Activated naive CD4-positive, alpha-beta T cell treated with anti-CD3 and anti-CD28 coated beads for 36 hours (primary cell): ENCODE results near the gene TMEM231. TPM values are rescaled to one million over a fixed set of nuclear protein-coding genes. Genes with fewer than 3 reads are reported as not detected.
A peak's percentile ranks its signal among the peaks of the same experiment; 100 is the strongest.
"Not testable (repeated sequence)": the region's sequence is repeated elsewhere in the genome, so short reads cannot be mapped to it uniquely, and the experiment has no call there.

Experiments used
- CTCF ChIA-PET: fragments of 350-600 bp; sonication (Branson Sonifier 250); formaldehyde crosslinking; loops from one replicate; lab custom pipeline; 2021; ENCODE audit warnings: antibody characterized with exemption; lab: Charles Lee
- DNase-seq: peaks from one replicate; pipeline ENCODE4 v3.0.0-alpha.2; 2020
- H3K27ac Mint-ChIP-seq: one replicate; pipeline ENCODE4 v1.8.0; 2021; ENCODE audit warnings: mild to moderate bottlenecking, mixed read lengths
- H3K27me3 Mint-ChIP-seq: one replicate; pipeline ENCODE4 v1.8.0; 2021; ENCODE audit warnings: low read depth, mixed read lengths
- H3K36me3 Mint-ChIP-seq: one replicate; pipeline ENCODE4 v1.8.0; 2021; ENCODE audit warnings: low read depth, mixed read lengths
- H3K4me1 Mint-ChIP-seq: one replicate; pipeline ENCODE4 v1.8.0; 2021; ENCODE audit warnings: low read depth, mixed read lengths
- H3K4me3 Mint-ChIP-seq: one replicate; pipeline ENCODE4 v1.8.0; 2021; ENCODE audit warnings: mild to moderate bottlenecking, moderate library complexity, mixed read lengths
- H3K9me3 Mint-ChIP-seq: one replicate; pipeline ENCODE4 v1.8.0; 2021; ENCODE audit warnings: mixed read lengths
- intact Hi-C: fragments of 100-400 bp; cut with micrococcal nuclease; formaldehyde crosslinking; loops from one replicate; pipeline ENCODE4 v1.15.1; 2023
- total RNA-seq, 2 experiments: library from RNA; stranded (reverse); gene quantifications; one replicate each; pipeline ENCODE4 v1.2.3, GENCODE V29; 2021

Gene TMEM231
- total RNA-seq, 2 experiments from 2014 or later: 4.5 to 5.4 TPM

DNA sequence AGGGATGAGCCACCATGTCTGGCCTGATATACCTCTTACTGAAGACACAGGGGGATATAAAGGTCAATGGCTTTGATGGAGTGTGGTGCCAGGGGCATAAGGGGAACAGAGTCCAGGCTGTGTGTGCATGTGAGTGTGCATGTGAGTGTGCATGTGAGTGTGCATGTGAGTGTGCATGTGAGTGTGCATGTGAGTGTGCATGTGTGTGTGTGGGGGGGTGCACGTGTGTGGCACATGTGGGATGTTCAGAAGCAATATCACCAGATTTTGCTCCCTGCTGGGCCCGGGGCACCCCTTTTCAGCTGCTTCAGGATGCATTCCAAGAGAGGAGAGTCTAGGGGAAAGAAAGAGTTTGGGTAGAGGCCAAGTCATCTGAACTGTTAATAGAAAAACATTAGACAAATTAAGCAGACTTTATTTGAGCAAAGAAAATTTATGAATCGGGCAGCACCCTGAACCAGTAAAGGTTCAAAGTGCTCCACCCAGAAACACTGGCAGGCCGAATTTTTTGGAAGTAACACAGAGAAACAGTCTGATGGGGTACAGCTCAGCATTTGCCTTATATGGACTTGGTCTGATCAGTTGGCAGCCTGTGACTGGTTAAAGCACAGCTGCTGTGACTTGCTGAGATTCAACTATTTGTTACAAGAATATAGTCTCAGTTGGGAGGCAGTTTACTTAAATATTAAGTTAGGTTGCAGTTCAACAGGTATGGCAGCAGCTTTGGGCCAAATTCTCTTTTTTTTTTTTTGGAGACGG is 29.8 kb downstream of the TMEM231 start:
- Mint-ChIP-seq H3K4me3 (no peak overlapping the region), H3K27me3 (no peaks in the 10 kb centered on the region), H3K9me3 (no peaks in the 10 kb centered on the region), H3K36me3 (no peaks in the 10 kb centered on the region), H3K27ac (no peak overlapping the region), H3K4me1 (no peaks in the 10 kb centered on the region)
- intact Hi-C loops: no loop called here
- DNase-seq: no peak
- CTCF ChIA-PET: interaction anchor here (1.2 kb wide), 1 partner anchor 61 kb away, joined by 6 read pairs; no protein-coding TSS in a partner anchor

DNA sequence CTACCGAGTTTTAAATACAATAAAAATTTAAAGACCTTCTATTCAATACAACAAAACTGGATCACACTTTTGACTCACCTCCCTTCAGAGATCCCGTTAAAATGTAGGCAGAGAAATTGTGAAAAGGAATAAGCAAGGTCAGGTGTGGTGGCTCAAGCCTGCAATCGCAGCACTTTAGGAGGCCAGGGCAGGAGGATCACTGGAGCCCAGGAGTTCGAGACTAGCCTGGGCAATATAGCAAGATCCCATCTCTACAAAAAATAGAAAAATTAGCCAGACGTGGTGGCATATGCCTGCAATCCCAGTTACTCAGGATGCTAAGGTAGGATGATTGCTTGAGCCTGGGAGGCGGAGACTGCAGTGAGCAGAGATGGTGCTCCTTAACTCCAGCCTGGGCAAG is 36.9 kb downstream of the TMEM231 start:
- no peaks in the 10 kb centered on the region for H3K36me3 Mint-ChIP-seq
- CTCF ChIA-PET: interaction anchor here (0.6 to 2.9 kb wide), 6 partner anchors 13 to 136 kb away, joined by 3 to 13 read pairs (median 4); no protein-coding TSS in a partner anchor
- H3K27me3 Mint-ChIP-seq: no peaks in the 10 kb centered on the region
- DNase-seq: no peak
- no peaks in the 10 kb centered on the region for H3K9me3 Mint-ChIP-seq
- peaks cover 7% of the 10 kb centered on the region for H3K4me1 Mint-ChIP-seq
- H3K27ac Mint-ChIP-seq: no peak overlapping the region
- H3K4me3 Mint-ChIP-seq: no peak overlapping the region
- intact Hi-C loops: loop anchor here (5.0 kb wide), 1 partner anchor 117 kb away; no protein-coding TSS in a partner anchor

GRCh38 chr16:75516189-75516966 is 39.7 kb downstream of the TMEM231 start:
- H3K36me3 Mint-ChIP-seq, H3K9me3 Mint-ChIP-seq, H3K27ac Mint-ChIP-seq, H3K4me1 Mint-ChIP-seq, H3K27me3 Mint-ChIP-seq: not testable (repeated sequence)
- intact Hi-C loops: loop anchor here (2.0 to 5.0 kb wide), 3 partner anchors 114 to 1674 kb away; partner anchors contain the start of gene MON1B
- peak; percentile 11 for DNase-seq
- peak overlapping the region; percentile 68 for H3K4me3 Mint-ChIP-seq
- CTCF ChIA-PET: interaction anchor here (0.6 to 2.9 kb wide), 20 partner anchors 8 to 1879 kb away, joined by 3 to 22 read pairs (median 4); partner anchors contain the start of genes CHST6, KARS1, TERF2IP and TMEM231

- Mint-ChIP-seq H3K27ac (no peak overlapping the region), H3K27me3 (no peaks in the 10 kb centered on the region), H3K9me3 (no peaks in the 10 kb centered on the region), H3K4me1 (peaks cover 7% of the 10 kb centered on the region), H3K36me3 (no peaks in the 10 kb centered on the region), H3K4me3 (no peak overlapping the region)
- intact Hi-C loops: no loop called here
- DNase-seq: no peak
- CTCF ChIA-PET: interaction anchor here (1.3 kb wide), 1 partner anchor 49 kb away, joined by 4 read pairs; no protein-coding TSS in a partner anchor
Measured at GRCh38 chr16:75514296-75514695, 41.8 kb downstream of the TMEM231 start.

DNA sequence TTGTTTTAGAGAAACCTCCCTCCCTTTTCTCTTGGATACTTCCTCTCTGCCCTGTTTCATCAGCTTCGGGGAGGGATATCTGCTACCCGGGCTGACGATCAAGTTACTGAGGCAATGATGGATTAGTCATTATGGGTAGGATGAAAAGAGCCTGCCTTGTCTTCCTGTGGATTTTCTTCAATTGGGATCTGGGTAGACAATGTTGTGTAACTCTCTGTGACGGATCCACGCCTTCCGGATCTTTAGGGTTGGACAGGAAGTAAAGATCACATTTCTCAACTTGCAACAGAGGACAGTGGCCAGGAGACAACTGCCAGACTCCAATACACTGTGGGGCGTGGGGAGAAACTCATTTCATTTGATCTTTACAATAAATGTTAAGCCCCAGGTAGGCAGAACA is 49.5 kb downstream of the TMEM231 start:
- H3K4me3 Mint-ChIP-seq: no peak overlapping the region
- CTCF ChIA-PET: interaction anchor here (0.8 to 1.3 kb wide), 3 partner anchors 9 to 42 kb away, joined by 3 to 4 read pairs (median 4); no protein-coding TSS in a partner anchor
- no peak overlapping the region for H3K27ac Mint-ChIP-seq
- no peaks in the 10 kb centered on the region for H3K9me3 Mint-ChIP-seq
- H3K27me3 Mint-ChIP-seq: peaks cover 3% of the 10 kb centered on the region
- intact Hi-C loops: no loop called here
- H3K4me1 Mint-ChIP-seq: peaks cover 4% of the 10 kb centered on the region
- no peak for DNase-seq
- no peaks in the 10 kb centered on the region for H3K36me3 Mint-ChIP-seq

DNA sequence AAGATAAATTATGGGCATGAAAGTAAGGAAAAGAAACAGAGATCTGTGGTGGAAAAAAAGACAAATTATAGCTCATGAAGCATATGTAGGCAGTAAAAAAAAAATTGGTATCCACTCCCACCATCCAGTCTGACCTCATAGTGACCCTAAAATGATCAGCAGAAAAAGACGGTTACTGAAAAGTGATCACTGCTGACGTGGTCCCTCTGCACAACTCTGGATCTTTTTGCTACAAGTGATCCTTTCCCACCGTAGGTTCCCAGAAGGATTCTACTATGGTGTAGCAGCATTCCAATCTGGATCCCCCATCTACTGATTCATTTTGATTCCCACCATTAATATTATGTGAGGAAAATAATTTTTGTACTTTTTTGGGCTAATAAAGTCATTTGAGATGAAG is 49.9 kb downstream of the TMEM231 start:
- Mint-ChIP-seq H3K36me3 (no peaks in the 10 kb centered on the region), H3K9me3 (no peaks in the 10 kb centered on the region), H3K4me1 (peaks cover 4% of the 10 kb centered on the region), H3K27ac (no peak overlapping the region), H3K27me3 (peaks cover 3% of the 10 kb centered on the region), H3K4me3 (no peak overlapping the region)
- CTCF ChIA-PET: interaction anchor here (0.6 to 1.3 kb wide), 4 partner anchors 9 to 1664 kb away, joined by 3 to 4 read pairs (median 4); no protein-coding TSS in a partner anchor
- DNase-seq: no peak
- intact Hi-C loops: no loop called here

- Mint-ChIP-seq H3K4me1 (peaks cover 4% of the 10 kb centered on the region), H3K9me3 (no peaks in the 10 kb centered on the region), H3K4me3 (no peak overlapping the region), H3K36me3 (no peaks in the 10 kb centered on the region), H3K27ac (no peak overlapping the region), H3K27me3 (peaks cover 3% of the 10 kb centered on the region)
- DNase-seq: no peak
- intact Hi-C loops: no loop called here
- CTCF ChIA-PET: no interaction called here
Measured at GRCh38 chr16:75503801-75504200, 52.3 kb downstream of the TMEM231 start.

GRCh38 chr16:75502916-75503605 is 53.0 kb downstream of the TMEM231 start:
- H3K36me3 Mint-ChIP-seq: no peaks in the 10 kb centered on the region
- H3K27me3 Mint-ChIP-seq: peaks cover 3% of the 10 kb centered on the region
- no peak for DNase-seq
- H3K4me1 Mint-ChIP-seq: peaks cover 4% of the 10 kb centered on the region
- no peak overlapping the region for H3K27ac Mint-ChIP-seq
- intact Hi-C loops: no loop called here
- H3K4me3 Mint-ChIP-seq: no peak overlapping the region
- no peaks in the 10 kb centered on the region for H3K9me3 Mint-ChIP-seq
- CTCF ChIA-PET: no interaction called here

DNA sequence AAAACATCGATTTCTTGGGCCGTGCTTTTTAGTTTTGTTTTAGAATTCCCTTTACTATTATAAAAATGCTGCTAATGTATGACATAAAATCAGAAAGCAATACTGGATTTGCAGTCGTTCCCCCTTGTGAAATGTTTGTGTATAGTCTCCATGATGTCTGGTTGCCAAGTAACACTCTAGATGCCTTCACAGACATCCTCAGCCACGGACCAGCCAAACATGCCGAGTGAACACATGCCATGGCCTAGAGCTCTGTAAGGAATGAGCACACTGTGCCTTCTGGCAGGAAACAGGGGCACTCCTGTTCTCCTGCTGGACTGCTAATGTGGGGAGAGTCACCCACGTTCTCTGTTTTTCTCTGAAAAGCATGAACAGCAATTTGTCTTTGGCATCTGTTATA is 54.2 kb downstream of the TMEM231 start:
- CTCF ChIA-PET, DNase-seq, H3K27ac Mint-ChIP-seq, H3K27me3 Mint-ChIP-seq, H3K4me1 Mint-ChIP-seq, intact Hi-C loops, H3K9me3 Mint-ChIP-seq, H3K36me3 Mint-ChIP-seq, H3K4me3 Mint-ChIP-seq: not testable (repeated sequence)

DNA sequence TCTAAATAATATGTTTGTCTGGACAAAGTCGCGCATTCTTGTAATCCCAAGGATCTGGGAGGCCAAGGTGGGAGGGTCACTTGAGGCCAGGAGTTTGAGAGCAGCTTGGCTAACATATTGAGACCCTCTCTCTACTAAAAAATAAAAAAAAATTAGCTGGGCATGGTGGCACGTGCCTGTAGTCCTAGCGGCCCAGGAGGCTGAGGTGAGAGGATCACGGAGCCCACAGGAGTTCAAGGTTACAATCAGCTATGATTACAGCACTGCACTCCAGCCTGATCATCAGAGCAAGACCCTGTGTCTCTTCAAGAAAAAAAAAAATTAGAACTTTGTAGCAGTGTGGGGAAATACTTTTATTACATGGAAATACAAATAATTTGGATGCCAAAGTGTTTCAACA is 54.7 kb downstream of the TMEM231 start:
- Mint-ChIP-seq H3K4me1 (peaks cover 4% of the 10 kb centered on the region), H3K4me3 (no peak overlapping the region), H3K9me3 (no peaks in the 10 kb centered on the region), H3K27ac (no peak overlapping the region), H3K27me3 (peaks cover 5% of the 10 kb centered on the region), H3K36me3 (no peaks in the 10 kb centered on the region)
- CTCF ChIA-PET: no interaction called here
- intact Hi-C loops: no loop called here
- no peak for DNase-seq

DNA sequence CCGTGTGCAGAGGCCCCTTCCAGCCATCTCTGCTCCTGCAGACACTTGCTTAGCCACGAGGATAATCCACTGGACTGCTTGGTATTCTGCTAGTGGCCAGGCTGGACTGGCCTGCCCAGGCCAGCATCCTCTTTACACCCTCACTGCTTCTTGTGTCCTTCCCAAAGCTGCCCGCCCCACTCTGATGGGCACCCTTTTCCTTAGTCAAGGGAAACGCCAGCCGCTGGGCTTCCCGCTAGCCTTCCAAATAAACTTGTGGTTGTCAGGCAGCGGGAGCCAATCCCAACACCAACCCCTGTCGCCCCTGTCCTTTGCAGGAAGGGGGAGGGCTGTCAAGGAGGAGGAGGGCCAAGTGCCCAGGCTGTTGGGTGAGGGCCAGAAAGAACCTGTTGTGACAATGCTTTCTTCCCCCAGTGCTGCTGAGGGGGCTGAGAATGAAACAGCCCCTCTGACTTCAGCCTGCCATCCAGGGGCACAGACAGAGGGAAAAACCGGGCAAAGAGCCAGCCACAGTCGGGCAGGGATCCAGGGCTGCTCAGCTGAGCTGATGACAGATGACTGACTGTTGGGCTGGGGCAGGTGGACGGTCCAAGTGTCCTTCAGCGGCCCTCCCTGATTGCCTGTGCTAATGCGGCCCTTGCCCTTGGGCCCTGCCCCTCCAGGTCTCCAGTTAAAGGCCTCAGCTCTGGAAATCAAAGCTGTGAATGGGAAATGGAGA is 57.3 kb downstream of the TMEM231 start:
- H3K9me3 Mint-ChIP-seq, DNase-seq, intact Hi-C loops, H3K4me1 Mint-ChIP-seq, H3K36me3 Mint-ChIP-seq, CTCF ChIA-PET, H3K4me3 Mint-ChIP-seq, H3K27ac Mint-ChIP-seq: not testable (repeated sequence)
- peaks cover 18% of the 10 kb centered on the region for H3K27me3 Mint-ChIP-seq
